Glomerular endothelial cell (primary cell): ENCODE data around the gene OSBPL5. TPM values are rescaled to one million over a fixed set of nuclear protein-coding genes. Genes with fewer than 3 reads are reported as not detected.
"Not testable (repeated sequence)": the region's sequence is repeated elsewhere in the genome, so short reads cannot be mapped to it uniquely, and the experiment has no call there.

Experiments
- DNase-seq: peaks from one replicate; pipeline ENCODE4 v3.0.0-alpha.2; 2011; ENCODE audit warnings: low read depth, low spot score; ENCODE audit errors: extremely low read depth
- total RNA-seq: library from RNA; depleted of rRNA; stranded (reverse); fragments of >200 nt; gene quantifications from 2 replicates; pipeline ENCODE4 v1.2.3, GENCODE V29; 2015

The OSBPL5 gene
- total RNA-seq, 1 donor from 2014 or later, result 37.5 TPM

DNA sequence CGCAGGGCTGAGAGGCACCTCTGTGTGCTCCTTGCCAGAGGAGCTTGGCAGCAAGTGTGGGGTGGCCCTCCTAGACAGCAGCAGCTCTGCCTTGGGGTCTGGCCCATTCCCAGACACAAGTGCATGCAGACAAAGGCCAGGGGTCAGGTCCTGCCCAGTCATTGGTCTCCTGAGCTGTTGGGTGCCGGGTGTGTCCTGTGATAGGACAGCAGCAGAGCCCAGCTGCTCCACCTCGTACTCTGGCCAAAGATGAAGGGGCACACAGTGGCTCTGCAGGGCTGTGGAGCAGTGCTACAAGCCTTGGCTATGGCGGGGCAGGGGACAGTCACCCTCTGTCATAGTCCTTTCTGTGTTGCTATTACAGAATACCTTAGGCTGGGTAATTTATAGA, 17.3 kb upstream of the OSBPL5 start:
- no peak for DNase-seq

DNA sequence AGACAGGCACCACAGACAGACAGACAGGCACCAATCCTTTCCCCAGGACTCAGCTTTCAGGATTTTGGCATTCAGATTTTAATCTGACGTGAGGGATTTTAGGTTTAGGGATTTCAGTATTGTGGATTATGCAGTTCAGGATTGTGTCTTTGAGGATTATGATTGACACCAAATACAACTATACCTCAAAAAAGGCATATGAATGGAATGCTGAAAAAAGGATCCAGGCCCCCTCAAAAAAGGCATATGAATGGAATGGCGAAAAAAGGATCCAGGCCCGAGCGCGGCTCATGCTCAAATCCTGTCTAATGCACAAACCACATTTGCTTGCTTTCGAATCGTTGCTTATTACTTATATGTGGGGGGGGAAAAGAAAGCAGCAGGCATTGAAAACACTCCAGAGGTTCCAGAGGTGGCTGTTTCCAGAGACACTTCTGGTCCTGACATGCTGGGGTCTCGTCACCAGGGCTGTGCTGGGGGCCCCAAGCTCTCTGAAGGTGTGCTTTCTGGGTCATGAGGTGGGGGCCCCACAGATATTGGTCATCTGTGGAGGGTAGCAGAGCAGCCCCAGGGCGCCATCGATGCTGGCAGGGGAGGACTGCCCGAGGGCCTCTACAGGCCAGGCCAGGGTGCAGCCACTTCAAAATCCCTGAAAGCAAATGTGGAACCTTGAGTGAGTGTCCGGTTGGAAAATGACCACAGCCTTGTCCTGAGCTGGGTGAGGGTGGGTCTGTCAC, 16.8 kb upstream of the OSBPL5 start:
- DNase-seq, result no peak

DNA sequence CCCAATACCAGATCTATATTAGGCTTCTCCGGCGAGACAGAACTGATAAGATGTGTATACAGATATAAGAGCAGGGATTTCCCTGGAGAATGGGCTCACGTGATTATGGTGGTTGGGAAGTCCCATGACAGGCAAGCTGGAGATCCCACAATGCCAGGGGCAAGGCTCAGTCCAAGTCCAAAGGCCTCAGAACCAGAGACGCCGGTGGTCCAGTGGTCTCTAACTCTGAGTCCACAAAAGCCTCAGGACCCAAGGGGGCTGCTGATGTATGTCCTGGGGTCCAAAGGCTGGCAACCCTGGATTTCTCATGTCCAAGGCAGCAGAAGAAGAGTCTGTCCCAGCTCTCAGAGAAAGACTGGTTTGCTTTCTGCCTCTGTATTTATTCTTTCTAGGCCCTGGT, 15.8 kb upstream of the OSBPL5 start:
- DNase-seq, result no peak

DNA sequence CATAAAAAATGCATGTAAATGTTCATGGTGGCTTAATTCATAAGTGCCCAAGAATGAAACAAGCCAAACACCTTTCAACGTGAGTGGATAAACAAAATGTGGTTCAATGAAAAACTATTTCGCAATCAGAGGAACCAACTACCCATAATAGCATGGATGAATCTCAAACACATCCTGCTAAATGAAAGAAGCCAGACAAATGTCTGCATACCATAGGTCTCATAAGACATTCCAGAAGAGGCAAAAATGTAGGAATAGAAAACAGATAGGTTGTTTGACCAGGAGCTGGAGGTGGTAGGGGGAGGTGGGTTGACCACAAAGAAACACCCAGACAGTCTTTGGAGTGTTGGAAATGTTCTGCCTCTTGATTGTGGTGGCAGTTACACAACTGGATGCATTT, 13.2 kb upstream of the OSBPL5 start:
- DNase-seq, result no peak

DNA sequence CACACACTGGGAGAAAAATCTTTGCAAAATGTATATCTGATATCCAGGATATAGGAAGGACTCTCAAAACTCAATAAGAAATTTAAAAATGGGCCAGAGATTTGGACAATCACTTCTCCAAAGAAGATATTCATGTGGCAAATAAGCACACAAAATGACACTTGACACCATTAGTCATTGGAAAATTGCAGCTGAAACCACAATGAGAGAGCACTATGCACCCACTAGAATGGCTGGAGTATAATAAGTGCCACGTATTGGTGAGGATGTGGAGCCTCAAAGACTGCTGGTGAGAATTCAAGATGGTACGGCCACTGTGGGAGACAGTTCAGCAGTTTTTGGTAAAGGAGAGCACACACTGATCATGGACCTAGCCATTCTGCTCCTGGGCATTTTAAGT, 12.8 kb upstream of the OSBPL5 start:
- DNase-seq, result no peak

DNA sequence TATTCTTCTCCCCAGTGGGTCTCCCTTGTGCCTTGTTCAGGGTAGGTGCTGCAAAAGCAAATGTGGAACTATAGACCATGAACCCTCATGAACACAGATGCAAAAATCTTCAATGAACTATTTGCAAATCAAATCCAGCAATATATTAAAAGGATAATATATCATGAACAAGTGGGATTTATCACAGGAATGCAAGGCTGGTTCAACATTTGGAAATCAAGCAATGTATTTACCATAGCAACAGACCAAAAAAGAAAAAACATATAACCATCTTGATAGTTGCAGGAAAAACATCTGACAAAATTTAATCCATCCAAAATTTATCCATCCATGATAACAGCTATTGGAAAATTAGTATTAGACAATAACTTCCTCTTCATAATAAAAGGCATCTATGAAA, 11.4 kb upstream of the OSBPL5 start:
- no peak for DNase-seq

DNA sequence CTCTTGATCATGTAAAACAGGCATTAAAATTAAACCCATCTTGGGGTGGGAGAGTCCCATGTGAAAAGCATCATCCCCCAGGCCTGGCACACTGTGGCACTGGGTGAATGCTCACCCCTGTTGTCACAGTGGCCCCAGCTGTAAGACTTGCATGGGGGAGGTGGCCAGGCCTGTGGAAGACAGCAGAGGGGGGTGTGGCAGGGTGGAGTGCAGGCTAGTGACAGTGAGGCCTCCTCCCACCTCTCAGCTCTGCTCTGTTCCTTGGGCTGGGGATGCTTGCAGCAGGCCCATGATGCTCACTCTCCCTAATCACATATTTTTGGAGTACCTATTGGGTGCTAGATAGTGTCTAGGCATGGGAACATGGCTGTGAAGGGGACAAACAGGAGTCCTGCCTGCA, 10.1 kb upstream of the OSBPL5 start:
- no peak for DNase-seq

DNA sequence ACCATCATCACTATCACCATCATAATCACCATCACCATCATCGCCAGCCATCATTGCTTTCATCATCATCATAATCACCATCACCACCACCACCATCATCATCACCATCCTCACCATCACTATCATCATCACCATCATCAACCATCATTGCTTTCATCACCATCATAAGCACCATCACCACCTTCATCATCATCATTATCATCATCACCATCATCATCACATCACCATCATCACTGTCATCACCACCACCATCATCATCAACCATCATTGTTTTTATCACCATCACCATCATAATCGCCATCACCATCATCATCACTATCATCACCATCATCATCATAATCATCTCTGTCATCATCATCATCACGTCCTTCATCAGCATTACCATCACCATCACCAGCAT, 9.3 kb upstream of the OSBPL5 start:
- DNase-seq, result no peak

DNA sequence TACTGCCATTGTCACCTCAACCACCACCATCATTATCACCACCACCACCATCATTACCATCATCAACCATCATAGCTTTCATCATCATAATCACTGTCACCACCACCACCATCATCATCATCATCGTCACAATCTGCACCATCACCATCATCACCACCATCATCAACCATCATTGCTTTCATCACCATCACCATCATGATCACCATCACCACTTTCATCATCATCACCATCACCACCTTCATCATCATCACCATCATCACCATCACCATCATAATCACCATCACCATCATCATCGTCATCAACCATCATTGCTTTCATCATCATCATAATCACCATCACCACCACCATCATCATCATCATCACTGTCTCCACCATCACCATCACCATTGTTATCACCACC, 8.7 kb upstream of the OSBPL5 start:
- no peak for DNase-seq

DNA sequence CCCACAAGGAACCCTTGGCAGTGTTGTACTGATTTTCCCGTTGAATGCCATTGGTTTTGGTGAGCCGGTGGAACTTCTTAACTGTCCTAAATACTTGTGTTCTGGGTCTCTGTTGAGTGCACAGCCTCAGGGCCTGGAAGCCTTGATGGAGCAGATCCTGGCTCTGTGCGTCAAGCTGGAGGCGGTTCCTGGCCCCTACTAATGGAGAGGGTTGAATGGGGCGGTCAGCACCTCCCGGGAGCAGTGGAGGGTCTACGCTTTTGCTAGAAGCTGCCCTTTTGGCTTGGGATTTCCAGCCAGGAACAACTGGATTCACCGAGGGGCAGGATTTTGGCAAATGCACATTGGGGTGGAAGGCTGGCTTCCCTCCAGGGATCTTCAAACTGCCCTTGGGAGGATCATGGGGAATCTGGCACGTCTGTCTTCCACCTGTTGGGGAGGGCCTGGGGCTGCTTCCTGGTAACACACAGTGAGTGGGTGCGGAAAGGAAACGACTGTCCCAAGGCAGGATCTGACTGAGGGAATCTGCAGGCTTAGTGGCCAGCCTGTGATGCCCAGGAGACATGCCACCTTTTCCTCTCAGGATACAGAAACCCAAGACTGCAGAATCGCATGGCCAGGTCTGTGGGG, 6.9 kb upstream of the OSBPL5 start:
- DNase-seq, result no peak

DNA sequence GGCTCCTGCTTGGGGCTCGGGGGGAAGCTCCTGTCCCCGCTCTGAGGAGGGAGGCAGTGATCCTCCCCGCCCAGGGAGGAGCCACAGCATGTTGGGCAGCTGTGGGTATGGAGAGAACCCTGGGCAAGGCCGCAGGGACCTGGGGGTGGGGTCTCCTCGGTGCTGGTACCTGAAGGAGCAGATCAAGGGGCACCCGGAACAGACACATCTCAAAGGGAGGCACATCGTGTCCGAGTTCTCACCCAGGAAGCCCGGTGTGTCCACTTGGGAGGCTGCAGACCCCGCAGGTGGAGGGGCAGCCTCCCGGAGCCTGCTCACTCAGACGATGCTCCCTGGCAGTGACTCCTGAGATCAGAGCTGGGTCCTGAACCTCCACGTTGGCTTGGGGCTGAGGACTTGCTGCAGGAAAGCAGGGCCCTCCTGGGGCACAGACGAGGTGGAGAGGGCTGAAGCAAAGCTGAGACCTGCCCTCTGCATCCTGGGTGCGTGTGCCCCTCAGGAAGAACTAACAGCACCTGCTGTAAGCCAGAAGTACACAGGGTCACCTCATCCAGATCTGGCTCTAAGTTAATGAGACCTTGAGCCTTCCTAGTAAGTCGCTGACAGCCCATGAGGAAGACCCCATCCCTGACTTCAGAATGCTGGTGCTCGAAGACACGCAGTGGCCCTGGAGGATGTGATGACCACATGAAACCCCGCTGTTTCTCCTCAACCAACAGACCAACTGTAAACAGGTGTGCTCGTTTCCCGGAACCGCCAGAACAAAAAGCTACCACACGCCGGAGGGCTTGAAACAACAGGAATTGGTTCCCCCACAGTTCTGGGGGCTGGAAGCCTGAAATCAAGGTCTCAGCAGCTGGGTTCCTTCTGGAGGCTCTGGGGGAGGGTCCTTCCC, 5.9 kb upstream of the OSBPL5 start:
- DNase-seq, result no peak

DNA sequence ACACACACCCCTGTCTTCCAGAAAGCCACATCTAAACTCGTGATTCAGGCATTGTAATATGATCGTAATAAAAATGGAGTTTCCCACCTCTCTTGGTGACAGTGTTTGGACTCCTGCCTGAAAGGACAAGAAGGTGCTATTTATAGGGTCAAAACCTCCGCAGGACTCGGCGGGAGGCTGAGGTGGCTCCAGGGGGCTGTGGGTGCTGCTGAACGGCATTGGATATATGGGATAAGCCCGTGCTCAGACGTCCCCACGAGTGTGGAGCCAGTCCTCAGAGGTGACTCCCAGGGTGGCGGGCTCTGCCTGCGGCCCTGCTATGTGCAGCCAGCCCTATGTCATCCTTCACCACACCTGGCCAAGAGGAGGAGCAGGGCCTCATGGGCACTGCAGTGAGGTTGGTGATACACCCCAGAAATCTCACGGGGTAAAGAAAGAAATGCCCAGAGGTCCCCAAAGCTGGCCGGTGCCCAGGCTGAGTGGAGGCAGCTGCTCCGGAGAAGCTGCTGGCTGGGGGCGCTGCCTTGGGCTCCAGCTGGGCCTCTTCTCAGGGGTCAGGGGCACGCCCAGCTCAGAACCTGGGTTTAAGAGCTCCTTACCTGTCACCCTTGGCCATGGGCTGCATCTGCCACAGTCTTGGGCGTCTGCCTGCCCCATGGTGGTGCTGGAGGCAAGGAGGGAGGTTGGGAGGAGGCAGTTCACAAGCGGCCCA, 5.1 kb upstream of the OSBPL5 start:
- DNase-seq, result no peak

DNA sequence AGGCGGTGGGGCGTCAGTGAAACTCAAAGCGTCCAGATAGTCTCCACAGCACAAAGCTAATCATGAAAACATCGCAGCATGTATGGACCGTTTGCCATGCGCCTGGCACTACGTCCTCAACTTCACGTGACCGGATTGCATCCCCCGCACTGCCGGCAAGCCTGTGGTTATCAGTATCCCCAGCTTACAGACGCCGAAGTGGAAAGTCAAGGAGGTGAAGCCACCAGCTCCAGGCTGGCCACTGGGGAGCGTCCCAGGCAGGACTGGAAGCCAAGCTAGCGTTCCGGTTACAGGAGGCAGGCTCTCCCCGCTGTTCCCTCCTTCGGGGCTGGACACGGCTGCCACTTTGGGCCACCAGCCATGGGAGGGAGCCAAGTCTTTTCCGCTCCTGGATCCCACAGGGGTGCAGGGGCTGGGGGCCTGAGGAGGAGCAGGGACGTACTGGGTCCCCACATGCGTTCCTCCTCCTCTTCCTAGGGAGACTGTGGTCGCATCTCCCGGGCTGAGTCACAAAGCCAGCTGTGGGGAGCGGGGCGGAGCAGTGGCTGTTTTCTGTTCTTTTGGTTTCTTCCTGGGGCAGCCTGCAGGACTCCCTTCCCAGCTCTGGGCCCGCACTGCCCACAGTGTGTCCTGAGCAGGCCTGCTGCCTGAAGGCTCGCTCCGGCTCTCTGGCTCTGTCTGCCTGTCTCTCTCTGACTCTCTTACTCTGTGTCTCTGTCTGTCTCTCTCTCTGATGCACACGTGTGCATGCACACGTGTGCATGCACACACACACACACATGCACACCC, 4.3 kb upstream of the OSBPL5 start:
- no peak for DNase-seq

DNA sequence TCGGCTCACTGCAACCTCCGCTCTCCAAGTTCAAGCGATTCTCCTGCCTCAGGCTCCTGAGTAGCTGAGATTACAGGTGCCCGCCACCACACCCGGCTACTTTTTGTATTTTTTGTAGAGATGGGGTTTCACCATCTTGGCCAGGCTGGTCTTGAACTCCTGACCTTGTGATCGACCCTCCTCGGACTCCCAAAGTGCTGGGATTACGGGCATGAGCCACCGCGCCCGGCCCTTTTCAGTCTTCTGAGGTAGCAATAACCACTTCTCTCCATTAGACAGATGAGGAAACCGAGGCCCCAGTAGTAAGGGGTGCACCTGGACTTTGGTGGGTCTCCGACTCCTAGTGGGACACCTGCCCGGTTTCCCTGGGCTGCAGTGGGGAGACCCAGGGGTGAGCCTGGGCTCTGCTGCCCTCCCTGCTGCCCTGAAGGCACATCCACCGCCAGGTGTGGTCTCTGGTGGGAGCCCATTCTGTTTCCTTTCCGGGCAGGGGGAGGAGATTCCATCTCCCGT, 3.7 kb upstream of the OSBPL5 start:
- not testable (repeated sequence) for DNase-seq

DNA sequence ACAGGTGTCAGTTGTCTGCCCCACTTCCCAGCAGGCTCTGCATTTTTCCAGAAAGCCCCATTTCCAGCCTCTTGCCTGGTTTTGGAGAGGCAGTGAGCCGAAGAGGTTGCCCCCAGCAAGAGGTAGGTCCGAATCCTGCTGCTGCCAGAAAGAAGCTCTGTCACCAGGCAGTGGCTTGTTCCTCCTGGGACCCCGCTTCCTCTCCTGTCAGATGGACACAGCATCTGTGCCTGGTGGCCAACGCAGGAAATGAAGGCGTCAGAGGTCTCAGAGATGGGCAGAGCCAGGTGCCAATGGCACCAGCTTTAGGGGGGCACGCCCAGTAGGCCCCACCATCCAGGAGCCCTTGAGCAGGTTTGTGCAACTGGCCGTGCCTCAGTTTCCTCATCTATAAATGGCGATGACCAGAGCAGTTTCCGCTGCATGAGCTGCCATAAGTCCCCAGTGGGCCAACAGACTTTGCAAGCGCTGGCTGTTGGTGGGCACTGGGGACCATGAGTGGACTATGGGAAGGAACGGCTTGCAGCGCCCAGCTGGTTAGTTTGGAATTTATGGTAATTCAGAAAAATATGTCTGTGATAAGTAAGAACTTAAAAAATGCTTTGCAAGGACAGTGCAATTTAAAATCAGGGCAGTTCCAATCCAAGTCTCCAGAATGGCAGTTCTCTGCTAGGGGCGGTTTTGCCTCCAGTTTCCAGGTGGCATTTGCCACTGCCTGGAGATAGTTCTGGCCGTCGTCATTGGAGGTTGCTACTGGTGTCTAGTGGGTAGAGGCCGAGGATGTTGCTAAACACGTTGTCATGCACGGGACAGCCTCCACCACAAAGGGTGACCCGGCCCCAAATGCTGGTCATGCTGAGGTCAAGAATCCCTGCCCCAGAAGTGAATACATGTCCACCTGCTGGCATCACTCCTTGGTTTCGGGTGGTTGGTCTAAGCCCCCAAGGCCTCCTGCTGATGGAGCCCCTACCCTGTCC, 2.3 kb upstream of the OSBPL5 start:
- no peak for DNase-seq

DNA sequence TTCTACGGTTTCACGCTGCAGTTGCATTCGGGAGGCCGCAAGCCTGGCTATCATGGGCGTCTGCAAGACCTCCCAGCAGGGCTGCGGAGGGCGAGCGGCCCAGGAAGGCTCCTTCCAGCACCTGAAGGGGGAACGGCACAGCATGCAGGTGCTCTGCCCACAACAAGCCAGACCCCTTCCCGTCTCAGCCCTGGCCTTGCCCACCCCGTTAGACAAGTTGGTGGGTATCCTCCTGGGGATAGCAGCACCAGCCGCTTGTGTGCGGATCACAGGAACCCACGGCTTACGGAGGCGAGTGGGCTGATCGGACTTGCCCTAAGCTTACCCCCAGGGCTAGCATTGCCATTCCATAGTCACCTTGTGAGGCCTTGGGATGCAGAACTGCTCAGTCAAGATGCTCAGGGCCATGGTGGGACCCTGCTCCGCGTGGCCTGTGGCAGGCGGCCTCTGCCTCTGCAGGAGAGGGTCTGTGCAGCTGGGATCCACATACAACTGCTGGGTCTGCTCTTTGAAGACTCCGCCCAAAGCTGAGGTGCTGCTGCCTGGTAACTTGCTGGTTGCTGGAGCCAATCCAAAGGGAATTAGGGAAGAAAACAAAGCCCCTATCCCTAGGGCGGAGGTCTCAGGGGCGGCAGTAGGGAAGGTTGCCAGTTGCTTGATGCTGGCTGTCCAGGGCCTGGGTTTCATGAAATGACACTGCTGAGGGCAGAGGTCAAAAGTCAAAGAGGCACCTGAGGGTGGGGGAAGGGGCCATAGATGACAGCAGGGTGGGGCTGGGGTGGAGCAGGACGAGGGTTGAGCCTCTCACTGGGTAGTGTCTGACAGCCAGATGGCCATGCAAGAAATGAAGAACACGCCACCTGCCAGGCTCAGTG, 1.4 kb upstream of the OSBPL5 start:
- DNase-seq, result no peak

DNA sequence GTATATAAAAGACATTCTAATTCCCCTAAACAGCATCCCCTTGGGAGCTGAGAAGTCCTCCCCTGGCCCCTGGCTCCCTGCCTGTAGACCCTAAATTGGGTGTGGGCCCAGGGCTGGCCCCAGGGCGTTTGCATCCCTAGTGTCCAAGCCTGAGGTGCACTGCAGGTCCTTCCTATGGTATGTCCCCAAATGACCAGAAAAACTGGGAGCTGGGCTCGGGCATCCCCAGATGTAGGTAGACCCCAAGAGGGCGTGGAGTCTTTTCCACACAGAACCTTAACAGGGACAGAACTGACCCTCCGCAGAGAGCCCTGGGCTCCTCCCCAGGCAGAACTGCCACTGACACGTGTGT, 782 bp upstream of the OSBPL5 start:
- DNase-seq, result no peak

DNA sequence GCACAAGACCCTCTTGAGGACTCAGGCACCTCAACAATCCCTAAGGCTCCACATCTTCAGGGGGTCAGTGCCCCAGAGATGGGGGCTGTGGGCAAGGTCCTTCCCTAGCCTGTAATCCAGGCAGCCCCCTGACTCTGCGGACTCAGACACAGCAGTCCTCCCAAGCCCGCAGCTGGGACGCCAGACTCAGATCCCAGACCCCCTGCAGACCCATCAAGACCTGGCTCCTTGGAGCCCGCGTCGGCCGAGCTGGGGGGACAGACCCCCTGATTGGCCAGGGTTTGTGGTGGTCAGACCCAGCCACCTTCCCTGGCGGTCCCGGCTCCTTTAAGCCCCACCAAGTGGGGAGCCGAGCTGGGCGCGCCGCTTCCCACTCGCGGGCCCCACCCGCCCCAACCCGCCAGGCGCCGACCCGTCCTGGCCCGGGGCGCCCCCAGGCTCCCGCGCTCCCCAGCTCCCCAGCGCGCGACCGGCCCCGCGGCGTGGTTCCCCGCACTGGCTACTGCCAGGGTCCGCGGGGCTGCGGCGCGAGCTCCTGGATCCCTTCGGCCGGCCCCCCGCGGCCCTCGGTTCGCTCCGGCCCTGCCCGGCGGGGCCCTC, 458 bp downstream of the OSBPL5 start:
- DNase-seq, result no peak
